Sigmoid colon (tissue), 7 donors: ENCODE results near the gene RSPRY1. TPM values are rescaled to one million over a fixed set of nuclear protein-coding genes. Genes with fewer than 3 reads are reported as not detected.

Source experiments
- DNase-seq: peaks from one replicate; pipeline ENCODE4 v3.0.0-alpha.2; 2019
- H3K27ac ChIP-seq, 4 donors: fragments of 200-600 bp; sonication (generic); one replicate each; pipeline ENCODE4 v1.5.1; 2016 to 2019; ENCODE audit warnings: mild to moderate bottlenecking in 1 of 4
- H3K27me3 ChIP-seq, 3 donors: fragments of 200-600 bp; sonication (generic); one replicate each; pipeline ENCODE4 v1.5.1; 2019; ENCODE audit warnings: mild to moderate bottlenecking in 1 of 3
- H3K36me3 ChIP-seq, 4 donors: fragments of 200-600 bp; sonication (generic); one replicate each; pipeline ENCODE4 v1.5.1; 2016 to 2019
- H3K4me1 ChIP-seq, 4 donors: fragments of 200-600 bp; sonication (generic); one replicate each; pipeline ENCODE4 v1.5.1; 2017 to 2019
- H3K4me3 ChIP-seq, 4 donors: fragments of 200-600 bp; sonication (generic); one replicate each; pipeline ENCODE4 v1.5.1; 2017 to 2019; ENCODE audit warnings: mild to moderate bottlenecking in 2 of 4, moderate library complexity in 1 of 4
- H3K9me3 ChIP-seq, 4 donors: fragments of 200-600 bp in 3 of 4; sonication (generic) in 3 of 4; one replicate each; pipeline versions ENCODE4 v1.5.1 to v1.6.1; 2013 to 2019
- CTCF ChIP-seq, 4 experiments: fragments of 450-650 bp in 3 of 4; fragments of 200-600 bp in 1 of 4; IDR thresholded peaks; one replicate each; pipeline ENCODE4 v1.5.1; 2016 to 2019; ENCODE audit warnings: antibody characterized with exemption in 4 of 4, mild to moderate bottlenecking in 3 of 4, moderate library complexity in 2 of 4
- EP300 ChIP-seq, 4 donors: sonication (generic); formaldehyde crosslinking; IDR thresholded peaks; one replicate each; pipeline ENCODE4 v1.6.1; 2017; ENCODE audit warnings: antibody characterized with exemption in 4 of 4
- POLR2A ChIP-seq, 2 donors: fragments of 450-650 bp; IDR thresholded peaks; one replicate each; pipeline ENCODE4 v1.6.1; 2016; ENCODE audit warnings: antibody characterized with exemption in 2 of 2, mild to moderate bottlenecking in 2 of 2, moderate library complexity in 2 of 2
- POLR2AphosphoS5 ChIP-seq, 4 donors: sonication (generic); formaldehyde crosslinking; IDR thresholded peaks; one replicate each; pipeline ENCODE4 v1.6.1; 2017; ENCODE audit warnings: antibody characterized with exemption in 4 of 4
- WGBS, 2 donors: extraction: QIAGEN DNeasy Blood & Tissue Kit; methylation state at CpG; one replicate each; pipeline ENCODE4 v1.1.7; 2013; 5-methylcytosine and 5-hydroxymethylcytosine counted together
- intact Hi-C: fragments of 100-400 bp; cut with DNase I; formaldehyde crosslinking; loops from one replicate; pipeline ENCODE4 v1.15.1; 2023
- polyA plus RNA-seq, 3 donors: library from polyadenylated mRNA; stranded (reverse); fragments of 200-250 nt; gene quantifications; one replicate each; pipeline ENCODE4 v1.2.3, GENCODE V29; 2013
- total RNA-seq, 4 donors: library from RNA; depleted of rRNA; stranded (reverse); fragments of >200 nt; gene quantifications; one replicate each; pipeline ENCODE4 v1.1.0, GENCODE V29; 2016
- donor health status: healthy with polysubstance abuse.
- donor health status: Bipolar disorder and iron deficiency.
- donor health status: healthy.

Gene RSPRY1
- total and polyA plus RNA-seq, 7 donors, result 12.6 to 42.7 (median 30.6) TPM

GRCh38 chr16:57152096-57153093 is 33.7 kb upstream of the RSPRY1 start:
- no peak overlapping the region for H3K4me3 ChIP-seq
- peaks cover 0 to 26% (median 20%) of the 10 kb centered on the region in 4 donors for H3K4me1 ChIP-seq
- WGBS, 2 donors, result 80 to 88% methylated on average over 4 of the region's 4 CpGs
- H3K27ac ChIP-seq, result peak overlapping the region in 1 of 4 donors; percentile 54
- H3K9me3 ChIP-seq, result no peaks in the 10 kb centered on the region
- TF ChIP-seq POLR2A (IDR thresholded peaks at IDR 0.05) (no peak), POLR2AphosphoS5 (IDR thresholded peaks at IDR 0.05) (peak in 3 of 4 donors; percentile 46 to 55 (median 49)), EP300 (IDR thresholded peaks at IDR 0.05) (no peak), CTCF (IDR thresholded peaks at IDR 0.05) (no peak)
- H3K27me3 ChIP-seq, result no peaks in the 10 kb centered on the region
- H3K36me3 ChIP-seq, result peaks cover 0 to 48% (median 3%) of the 10 kb centered on the region in 4 donors
- DNase-seq, result peak; percentile 41
- intact Hi-C loops, result loop anchor here (5.0 kb wide), 1 partner anchor 60 kb away; the partner anchor contains the start of gene CPNE2

GRCh38 chr16:57153841-57154240 is 32.3 kb upstream of the RSPRY1 start:
- H3K4me3 ChIP-seq, result no peak overlapping the region
- 24 to 70% methylated on average over 6 of the region's 6 CpGs for WGBS, 2 donors
- H3K4me1 ChIP-seq, result peaks cover 0 to 16% (median 8%) of the 10 kb centered on the region in 4 donors
- intact Hi-C loops, result loop anchor here (5.0 kb wide), 1 partner anchor 62 kb away; the partner anchor contains the start of gene CPNE2
- no peaks in the 10 kb centered on the region for H3K27me3 ChIP-seq
- peaks cover 0 to 60% (median 10%) of the 10 kb centered on the region in 4 donors for H3K36me3 ChIP-seq
- no peaks in the 10 kb centered on the region for H3K9me3 ChIP-seq
- peak; percentile 55 for DNase-seq
- TF ChIP-seq CTCF (IDR thresholded peaks at IDR 0.05) (no peak), EP300 (IDR thresholded peaks at IDR 0.05) (no peak), POLR2AphosphoS5 (IDR thresholded peaks at IDR 0.05) (peak in 1 of 4 donors; percentile 36)
- H3K27ac ChIP-seq, result peak overlapping the region in 1 of 4 donors; percentile 30

GRCh38 chr16:57155702-57156350 is 30.3 kb upstream of the RSPRY1 start:
- peaks cover 0 to 16% (median 8%) of the 10 kb centered on the region in 4 donors for H3K4me1 ChIP-seq
- DNase-seq, result no peak
- peaks cover 0 to 72% (median 11%) of the 10 kb centered on the region in 4 donors for H3K36me3 ChIP-seq
- no peaks in the 10 kb centered on the region for H3K27me3 ChIP-seq
- no peak overlapping the region for H3K27ac ChIP-seq
- H3K9me3 ChIP-seq, result no peaks in the 10 kb centered on the region
- intact Hi-C loops, result no loop called here
- no peak overlapping the region for H3K4me3 ChIP-seq
- 67 to 86% methylated on average over 6 of the region's 6 CpGs for WGBS, 2 donors
- no peak for TF ChIP-seq POLR2A (IDR thresholded peaks at IDR 0.05)
- TF ChIP-seq CTCF (IDR thresholded peaks at IDR 0.05), result no peak
- TF ChIP-seq POLR2AphosphoS5 (IDR thresholded peaks at IDR 0.05), result no peak

- Histone ChIP-seq H3K4me3 (no peak overlapping the region), H3K4me1 (peaks cover 0 to 16% (median 8%) of the 10 kb centered on the region in 4 donors), H3K27me3 (no peaks in the 10 kb centered on the region), H3K9me3 (no peaks in the 10 kb centered on the region), H3K27ac (no peak overlapping the region), H3K36me3 (peaks cover 0 to 77% (median 11%) of the 10 kb centered on the region in 4 donors)
- intact Hi-C loops, result no loop called here
- no peak for TF ChIP-seq CTCF (IDR thresholded peaks at IDR 0.05)
- no peak for TF ChIP-seq POLR2AphosphoS5 (IDR thresholded peaks at IDR 0.05)
- no peak for TF ChIP-seq POLR2A (IDR thresholded peaks at IDR 0.05)
- DNase-seq, result no peak
- 21 to 59% methylated on average over 4 of the region's 4 CpGs for WGBS, 2 donors
Measured at GRCh38 chr16:57156351-57156703, 29.8 kb upstream of the RSPRY1 start.
